Renal cortex interstitium (tissue), 11 donors: ENCODE measurements around the gene BBS2. TPM values are rescaled to one million over a fixed set of nuclear protein-coding genes. Genes with fewer than 3 reads are reported as not detected.
"Not testable (repeated sequence)": the region's sequence is repeated elsewhere in the genome, so short reads cannot be mapped to it uniquely, and the experiment has no call there.

Source experiments
- DNase-seq, 11 donors: peaks; one replicate each; pipeline ENCODE4 v3.0.0-alpha.2; 2013; ENCODE audit warnings: low read depth in 9 of 11, low spot score in 4 of 11; ENCODE audit errors: extremely low read depth in 1 of 11
- polyA plus RNA-seq, 3 donors: library from polyadenylated mRNA; unstranded; fragments of 120-200 nt; gene quantifications; one replicate each; pipeline ENCODE4 v1.2.1, GENCODE V29; 2013; ENCODE audit not compliant: insufficient read length in 3 of 3

The BBS2 gene
- polyA plus RNA-seq, 3 donors: 68.1 to 116 (median 92.6) TPM

DNA sequence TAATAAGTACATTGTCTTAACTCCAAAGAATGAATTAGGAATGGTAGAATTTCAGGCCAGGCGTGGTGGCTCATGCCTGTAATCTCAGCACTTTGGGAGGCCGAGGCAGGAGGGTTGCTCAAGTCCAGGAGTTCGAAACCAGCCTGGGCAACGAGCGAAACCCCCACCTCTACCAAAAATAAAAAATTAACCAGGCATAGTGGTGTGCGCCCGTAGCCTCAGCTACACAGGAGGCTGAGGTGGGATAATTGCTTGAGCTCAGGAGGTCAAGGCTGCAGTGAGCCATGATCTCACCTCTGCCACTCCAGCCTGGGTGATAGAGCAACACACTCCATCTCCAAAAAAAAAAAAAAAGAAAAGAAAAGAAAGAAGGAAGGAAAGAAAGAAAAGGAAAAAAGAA lies 18.5 kb upstream of the BBS2 start:
- DNase-seq: no peak

DNA sequence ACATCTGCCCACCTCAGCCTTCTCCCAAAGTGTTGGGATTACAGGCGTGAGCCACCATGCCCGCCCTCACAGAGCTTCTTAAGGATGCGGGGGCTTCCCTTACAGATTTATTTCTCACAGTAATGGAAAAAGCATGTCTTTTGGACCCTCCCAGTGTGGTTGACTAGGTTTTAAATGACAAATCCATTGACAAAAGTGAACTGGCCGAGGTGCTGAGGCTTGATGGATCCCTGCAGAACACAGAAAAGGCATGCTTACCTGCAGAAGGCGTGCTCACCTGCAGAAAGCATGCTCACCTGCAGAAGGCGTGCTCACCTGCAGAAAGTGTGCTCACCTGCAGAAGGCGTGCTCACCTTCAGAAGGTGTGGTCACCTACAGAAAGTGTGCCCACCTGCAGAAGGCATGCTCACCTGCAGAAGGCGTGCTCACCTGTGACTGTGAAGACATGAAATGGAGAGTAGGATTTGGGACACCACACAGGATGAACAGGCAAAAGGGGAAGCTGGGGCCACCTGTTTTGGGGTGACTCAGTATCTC lies 15.1 kb upstream of the BBS2 start:
- DNase-seq: no peak

GRCh38 chr16:56532714-56533113 lies 12.9 kb upstream of the BBS2 start:
- DNase-seq: no peak

GRCh38 chr16:56530872-56531271 lies 11.0 kb upstream of the BBS2 start:
- no peak for DNase-seq

DNA sequence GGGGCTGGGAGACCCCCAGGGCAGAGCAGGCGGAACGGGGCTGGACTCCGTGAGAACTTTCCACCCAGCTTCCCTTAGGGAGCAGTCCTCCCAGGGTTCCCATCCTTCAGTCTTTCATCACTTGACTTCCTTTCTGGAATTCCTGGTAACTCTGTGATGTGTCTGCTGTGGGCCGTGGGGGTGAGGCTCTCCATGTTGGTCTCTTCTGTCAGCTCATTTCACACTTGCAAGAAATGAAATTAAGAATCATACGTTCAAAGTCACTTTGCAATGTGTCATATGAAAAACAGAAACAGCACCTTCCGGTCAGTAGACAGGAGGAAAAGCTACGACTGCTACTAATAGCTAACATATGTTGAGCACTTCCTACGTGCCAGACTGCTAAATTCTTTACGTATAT lies 5.4 kb upstream of the BBS2 start:
- no peak for DNase-seq

DNA sequence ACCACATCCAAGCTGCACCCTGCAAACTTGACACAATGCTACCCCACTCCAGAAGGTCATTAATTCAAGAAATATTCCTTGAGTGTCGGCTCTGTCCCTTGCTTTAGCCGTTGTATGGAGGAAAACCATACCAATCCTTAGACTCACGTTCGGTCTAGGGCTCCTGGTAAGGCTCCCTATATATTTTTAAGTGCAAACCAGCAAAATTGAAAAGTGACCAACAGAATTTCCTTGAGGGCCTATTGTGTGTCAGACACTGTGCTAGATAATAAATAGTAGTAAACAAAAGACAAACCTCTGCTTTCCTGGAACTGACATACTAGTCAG lies 390 bp upstream of the BBS2 start:
- DNase-seq: no peak

GRCh38 chr16:56518425-56518824 lies 1.4 kb downstream of the BBS2 start:
- DNase-seq: no peak

GRCh38 chr16:56517206-56517605 lies 2.6 kb downstream of the BBS2 start:
- DNase-seq: no peak

DNA sequence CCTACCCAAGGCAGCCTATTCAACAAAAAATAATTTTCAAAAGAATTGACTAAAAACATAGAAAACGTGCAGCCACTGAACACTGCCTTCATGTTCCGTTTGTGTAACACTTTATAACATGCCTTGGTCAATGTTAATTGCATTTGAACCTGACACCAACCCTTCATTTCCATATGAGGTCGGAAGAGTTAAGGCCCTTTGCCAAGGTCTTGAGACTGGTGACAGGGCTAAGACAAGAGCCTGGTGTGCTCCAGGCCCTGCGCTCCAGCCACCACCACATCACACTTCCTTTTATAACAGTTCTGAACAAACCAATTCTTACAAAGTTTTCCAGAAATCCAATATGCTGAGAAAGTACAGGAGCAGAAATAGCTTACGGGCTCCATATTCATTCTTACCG lies 4.2 kb downstream of the BBS2 start:
- DNase-seq: no peak

GRCh38 chr16:56514845-56515244 lies 5.0 kb downstream of the BBS2 start:
- DNase-seq: no peak

- no peak for DNase-seq
Observed at GRCh38 chr16:56513972-56514371, 5.9 kb downstream of the BBS2 start.

GRCh38 chr16:56513091-56513490 lies 6.7 kb downstream of the BBS2 start:
- no peak for DNase-seq

DNA sequence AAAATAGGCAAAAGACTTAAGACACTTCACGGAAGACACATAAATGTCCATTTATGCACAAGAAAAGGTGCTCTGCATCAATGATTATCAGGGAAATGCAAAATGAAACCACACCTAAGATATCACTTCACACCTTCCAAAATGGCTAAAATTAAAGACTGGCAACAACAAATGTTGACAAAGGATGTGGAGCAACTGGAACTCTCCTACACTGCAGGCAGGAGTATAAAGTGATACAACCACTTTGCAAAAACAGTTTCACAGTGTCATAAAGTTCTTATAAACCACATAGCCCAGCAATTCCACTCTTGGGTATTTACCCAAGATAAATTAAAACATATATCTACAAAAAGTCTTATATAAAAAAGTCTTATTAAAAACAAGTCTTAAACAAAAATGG lies 7.8 kb downstream of the BBS2 start:
- no peak for DNase-seq

- DNase-seq: no peak
Observed at GRCh38 chr16:56510544-56510943, 9.3 kb downstream of the BBS2 start.

DNA sequence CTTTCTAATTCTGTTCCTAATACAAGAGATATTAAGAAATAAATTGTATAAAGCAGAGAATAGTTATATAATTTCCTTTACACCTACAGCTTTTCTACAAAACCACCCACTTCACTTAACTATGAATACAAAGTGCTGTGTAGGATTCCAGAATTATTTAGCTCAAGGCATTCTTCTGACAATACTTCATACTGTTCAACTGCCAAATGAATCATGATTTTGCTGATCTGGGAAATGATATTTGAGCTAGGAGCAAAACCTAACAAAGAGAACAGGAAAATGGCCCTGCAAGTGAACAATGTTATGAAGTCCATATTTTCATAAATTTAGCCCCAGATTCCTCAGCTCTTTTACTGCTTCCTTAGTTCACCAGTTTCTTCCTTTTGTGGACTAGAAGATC lies 12.9 kb downstream of the BBS2 start:
- no peak for DNase-seq

- no peak for DNase-seq
Observed at GRCh38 chr16:56505181-56505580, 14.6 kb downstream of the BBS2 start.

DNA sequence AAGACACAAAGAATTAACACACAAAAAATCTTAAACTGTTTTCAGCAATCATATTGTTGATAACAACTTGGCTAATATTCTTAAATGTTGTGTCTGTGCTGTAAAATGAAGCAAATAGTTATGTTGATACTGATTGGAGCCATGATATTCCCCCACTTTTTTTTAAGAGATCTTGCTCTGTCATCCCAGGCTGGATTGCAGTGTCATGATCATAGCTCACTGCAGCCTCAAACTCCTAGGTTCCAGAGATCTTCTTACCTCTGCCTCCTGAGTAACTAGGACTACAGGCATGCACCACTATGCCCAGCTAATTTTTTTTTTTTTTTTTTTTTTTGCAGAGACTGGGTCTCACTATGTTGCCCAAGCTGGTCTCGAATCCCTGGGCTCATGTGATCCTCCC lies 26.0 kb downstream of the BBS2 start:
- DNase-seq: no peak

DNA sequence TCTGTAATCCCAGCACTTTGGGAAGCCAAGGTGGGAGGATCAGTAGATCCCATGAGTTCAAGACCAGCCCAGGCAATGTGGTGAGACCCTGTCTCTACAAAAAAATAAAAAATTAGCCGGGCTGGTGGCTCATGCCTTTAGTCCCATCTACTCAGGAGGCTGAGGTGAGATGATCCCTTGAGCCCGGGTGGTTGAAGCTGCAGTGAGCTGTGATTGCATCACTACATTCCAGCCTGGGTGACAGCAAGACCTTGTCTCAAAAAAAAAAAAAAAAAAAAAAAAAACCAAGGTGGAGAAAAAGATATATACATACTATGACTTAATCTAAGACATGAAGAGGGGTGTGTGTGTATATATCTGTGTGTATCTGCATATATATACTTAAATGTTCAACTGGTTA lies 26.7 kb downstream of the BBS2 start:
- DNase-seq: no peak

GRCh38 chr16:56491657-56492261 lies 28.1 kb downstream of the BBS2 start:
- no peak for DNase-seq

- DNase-seq: not testable (repeated sequence)
Observed at GRCh38 chr16:56488868-56489267, 31.0 kb downstream of the BBS2 start.

DNA sequence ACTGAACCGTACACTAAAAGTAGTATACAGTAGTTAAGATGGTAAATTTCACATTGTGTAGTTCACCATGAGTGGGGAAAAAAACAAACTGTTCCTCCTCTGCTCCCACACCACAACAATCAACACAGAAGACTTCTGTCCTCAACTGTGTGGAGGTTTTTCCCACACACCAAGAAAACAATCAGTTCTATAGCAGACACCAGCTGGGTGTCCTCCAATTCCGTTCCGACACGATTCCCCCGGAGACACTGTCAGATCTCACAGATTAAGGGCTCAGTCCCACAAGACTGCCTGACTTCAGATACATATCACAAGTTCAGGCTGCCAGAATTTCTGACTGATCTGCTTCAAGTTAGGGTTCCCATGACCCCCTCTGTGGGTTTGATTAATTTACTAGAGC lies 31.8 kb downstream of the BBS2 start:
- DNase-seq: no peak

GRCh38 chr16:56483394-56483793 lies 36.4 kb downstream of the BBS2 start:
- no peak for DNase-seq
